Esophagus muscularis mucosa (tissue), 4 donors: Measurements from ENCODE around the gene GPC5. TPM values are rescaled to one million over a fixed set of nuclear protein-coding genes. Genes with fewer than 3 reads are reported as not detected.

Experiments used
- DNase-seq: peaks from one replicate; pipeline ENCODE4 v3.0.0-alpha.2; 2017; ENCODE audit errors: extremely low spot score
- H3K27ac ChIP-seq, 4 donors: fragments of 200-600 bp; sonication (generic); replicated peaks in 1 of 4; 1 replicate in 3 of 4; 2 replicates in 1 of 4; pipeline ENCODE4 v1.5.1; 2016 to 2019; ENCODE audit warnings: mild to moderate bottlenecking in 1 of 4
- H3K27me3 ChIP-seq, 4 donors: fragments of 200-600 bp; sonication (generic); one replicate each; pipeline versions ENCODE4 v1.5.1 to v1.6.0; 2016 to 2019
- H3K36me3 ChIP-seq, 4 donors: fragments of 200-600 bp; sonication (generic); one replicate each; pipeline ENCODE4 v1.5.1; 2016 to 2019
- H3K4me1 ChIP-seq, 4 donors: fragments of 200-600 bp; sonication (generic); one replicate each; pipeline ENCODE4 v1.5.1; 2016 to 2019
- H3K4me3 ChIP-seq, 4 donors: fragments of 200-600 bp; sonication (generic); 1 replicate in 2 of 4; 2 replicates in 2 of 4; pipeline ENCODE4 v1.5.1; 2016 to 2019; ENCODE audit warnings: mild to moderate bottlenecking in 4 of 4, moderate library complexity in 1 of 4
- H3K9me3 ChIP-seq, 4 donors: fragments of 200-600 bp; sonication (generic); 1 replicate in 3 of 4; 2 replicates in 1 of 4; pipeline ENCODE4 v1.5.1; 2016 to 2019
- EP300 ChIP-seq: sonication (generic); formaldehyde crosslinking; IDR thresholded peaks from one replicate; pipeline ENCODE4 v1.6.1; 2017; ENCODE audit warnings: antibody characterized with exemption
- POLR2A ChIP-seq: fragments of 450-650 bp; IDR thresholded peaks from one replicate; pipeline ENCODE4 v1.6.1; 2017; ENCODE audit warnings: antibody characterized with exemption, moderate library complexity, mild to moderate bottlenecking, low read depth
- POLR2AphosphoS5 ChIP-seq, 2 donors: sonication (generic); formaldehyde crosslinking; IDR thresholded peaks; one replicate each; pipeline ENCODE4 v1.6.1; 2017; ENCODE audit warnings: antibody characterized with exemption in 2 of 2
- WGBS: methylation state at CpG from one replicate; pipeline ENCODE4 v1.1.5; 2018; 5-methylcytosine and 5-hydroxymethylcytosine counted together
- intact Hi-C: fragments of 100-400 bp; cut with DNase I; formaldehyde crosslinking; loops from one replicate; pipeline ENCODE4 v1.15.1; 2023
- total RNA-seq, 4 donors: library from RNA; depleted of rRNA; stranded (reverse); fragments of >200 nt; gene quantifications; one replicate each; pipeline versions ENCODE4 v1.1.0 to v1.2.1, GENCODE V29; 2016
- TF ChIP-seq, protein P1 (sequence below), 3 experiments: fragments of 200-600 bp in 2 of 3; fragments of 450-650 bp in 1 of 3; sonication (generic) in 2 of 3; IDR thresholded peaks; one replicate each; pipeline ENCODE4 v1.5.1; 2017 to 2019; ENCODE audit warnings: antibody characterized with exemption in 3 of 3, mild to moderate bottlenecking in 2 of 3, moderate library complexity in 1 of 3

Gene GPC5
- total RNA-seq, 4 donors from 2014 or later: 0.13 to 0.42 (median 0.33) TPM; not detected in 1

DNA sequence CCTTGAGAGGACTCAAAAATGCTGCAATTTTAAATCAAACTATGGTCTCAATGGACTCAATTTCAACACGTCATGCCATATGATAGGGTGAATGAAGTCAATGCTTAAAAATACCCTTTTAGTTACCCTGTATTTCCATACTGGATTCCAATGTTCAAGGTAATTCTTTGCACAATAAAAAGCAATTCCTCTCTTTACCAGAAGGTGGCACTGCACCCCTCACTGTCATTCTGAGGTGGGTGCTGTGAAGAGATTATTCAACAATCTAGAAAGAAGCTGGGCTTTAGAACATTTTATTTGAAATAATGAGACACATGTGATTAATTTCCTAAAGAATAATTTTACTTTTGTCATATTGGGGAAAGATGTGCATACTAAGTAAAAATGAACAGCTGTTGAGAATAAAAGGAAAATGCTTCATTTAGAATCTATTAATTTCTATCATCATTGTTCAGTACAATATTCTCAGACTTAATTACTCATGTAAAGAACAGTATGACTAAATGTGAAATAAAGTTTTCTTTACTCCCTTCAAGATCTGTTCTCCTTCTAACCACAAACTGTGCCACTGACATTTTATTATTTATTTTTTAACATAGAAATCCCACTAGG is 789.1 kb downstream of the GPC5 start:
- no peak for TF ChIP-seq POLR2AphosphoS5 (IDR thresholded peaks at IDR 0.05)
- no peak for TF ChIP-seq POLR2A
- no peak for TF ChIP-seq EP300
- TF ChIP-seq, protein P1, sequence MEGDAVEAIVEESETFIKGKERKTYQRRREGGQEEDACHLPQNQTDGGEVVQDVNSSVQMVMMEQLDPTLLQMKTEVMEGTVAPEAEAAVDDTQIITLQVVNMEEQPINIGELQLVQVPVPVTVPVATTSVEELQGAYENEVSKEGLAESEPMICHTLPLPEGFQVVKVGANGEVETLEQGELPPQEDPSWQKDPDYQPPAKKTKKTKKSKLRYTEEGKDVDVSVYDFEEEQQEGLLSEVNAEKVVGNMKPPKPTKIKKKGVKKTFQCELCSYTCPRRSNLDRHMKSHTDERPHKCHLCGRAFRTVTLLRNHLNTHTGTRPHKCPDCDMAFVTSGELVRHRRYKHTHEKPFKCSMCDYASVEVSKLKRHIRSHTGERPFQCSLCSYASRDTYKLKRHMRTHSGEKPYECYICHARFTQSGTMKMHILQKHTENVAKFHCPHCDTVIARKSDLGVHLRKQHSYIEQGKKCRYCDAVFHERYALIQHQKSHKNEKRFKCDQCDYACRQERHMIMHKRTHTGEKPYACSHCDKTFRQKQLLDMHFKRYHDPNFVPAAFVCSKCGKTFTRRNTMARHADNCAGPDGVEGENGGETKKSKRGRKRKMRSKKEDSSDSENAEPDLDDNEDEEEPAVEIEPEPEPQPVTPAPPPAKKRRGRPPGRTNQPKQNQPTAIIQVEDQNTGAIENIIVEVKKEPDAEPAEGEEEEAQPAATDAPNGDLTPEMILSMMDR (IDR thresholded peaks at IDR 0.05): peak; percentile 55 to 74 (median 63)
- H3K27ac ChIP-seq: no peak overlapping the region
- WGBS: 0% methylated on average over 1 of the region's 1 CpG
- DNase-seq: no peak
- H3K4me3 ChIP-seq: no peak overlapping the region
- no peaks in the 10 kb centered on the region for H3K9me3 ChIP-seq
- no peaks in the 10 kb centered on the region for H3K4me1 ChIP-seq
- H3K36me3 ChIP-seq: no peaks in the 10 kb centered on the region
- H3K27me3 ChIP-seq: no peaks in the 10 kb centered on the region
- intact Hi-C loops: no loop called here

DNA sequence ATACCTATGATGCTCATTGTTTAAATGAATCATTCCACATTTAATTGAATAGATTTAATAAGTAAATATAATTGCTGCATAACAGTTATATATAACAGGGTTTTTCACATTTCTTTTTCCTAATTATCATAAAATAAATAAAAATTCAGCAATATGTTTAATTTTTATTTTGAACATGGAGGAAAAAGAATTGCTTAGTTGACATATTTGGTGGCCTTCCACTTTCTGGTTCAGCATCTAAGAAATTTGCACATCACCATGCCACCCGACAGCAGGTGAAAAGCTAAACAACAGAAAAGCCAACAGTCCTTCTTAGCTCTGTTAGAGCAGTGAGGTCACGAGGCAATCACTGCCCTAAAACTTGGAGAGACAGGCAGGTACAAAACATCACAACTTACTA is 790.2 kb downstream of the GPC5 start:
- Histone ChIP-seq H3K9me3 (no peaks in the 10 kb centered on the region), H3K36me3 (no peaks in the 10 kb centered on the region), H3K27me3 (no peaks in the 10 kb centered on the region), H3K4me1 (no peaks in the 10 kb centered on the region), H3K27ac (no peak overlapping the region), H3K4me3 (no peak overlapping the region)
- intact Hi-C loops: no loop called here
- 90% methylated on average over 2 of the region's 2 CpGs for WGBS
- TF ChIP-seq POLR2AphosphoS5 (IDR thresholded peaks at IDR 0.05) (no peak), EP300 (no peak), POLR2A (no peak)
- TF ChIP-seq, protein P1 (IDR thresholded peaks at IDR 0.05): no peak
- DNase-seq: no peak

DNA sequence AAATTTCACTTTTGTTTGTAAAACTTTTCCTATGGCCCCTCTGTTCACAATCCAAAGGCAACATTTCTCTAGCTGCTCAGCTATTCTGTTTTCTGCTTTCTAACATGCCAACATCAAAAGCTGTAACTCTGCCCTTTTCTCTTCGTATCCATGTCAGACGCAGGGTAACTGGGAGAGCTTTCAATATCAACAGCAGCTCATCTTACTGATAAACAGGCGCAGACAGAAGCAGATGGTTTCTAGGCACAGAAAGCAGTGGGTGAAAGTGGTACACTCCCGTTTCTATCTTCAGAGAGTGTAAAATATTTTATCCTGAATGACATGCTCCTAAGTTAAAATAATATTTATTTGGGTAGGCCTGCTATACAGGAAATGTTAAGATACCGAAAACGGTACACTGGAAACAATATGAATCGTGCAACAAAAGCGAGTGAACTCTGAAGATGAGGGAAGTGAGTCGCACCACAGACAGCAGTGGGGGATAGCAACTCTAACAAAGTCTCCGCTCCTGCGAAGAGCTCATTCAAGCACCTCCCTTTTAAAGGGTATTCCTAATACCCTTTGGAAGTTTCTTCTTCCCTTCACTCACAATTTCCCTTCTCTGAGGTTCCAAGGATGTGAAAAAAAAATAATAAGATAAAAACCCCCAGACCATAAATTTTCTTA is 798.3 kb downstream of the GPC5 start:
- WGBS: 51% methylated on average over 11 of the region's 11 CpGs
- no peaks in the 10 kb centered on the region for H3K27me3 ChIP-seq
- intact Hi-C loops: no loop called here
- DNase-seq: no peak
- H3K9me3 ChIP-seq: no peaks in the 10 kb centered on the region
- H3K27ac ChIP-seq: no peak overlapping the region
- H3K4me1 ChIP-seq: no peaks in the 10 kb centered on the region
- no peaks in the 10 kb centered on the region for H3K36me3 ChIP-seq
- no peak overlapping the region for H3K4me3 ChIP-seq
- TF ChIP-seq POLR2AphosphoS5 (IDR thresholded peaks at IDR 0.05): no peak

DNA sequence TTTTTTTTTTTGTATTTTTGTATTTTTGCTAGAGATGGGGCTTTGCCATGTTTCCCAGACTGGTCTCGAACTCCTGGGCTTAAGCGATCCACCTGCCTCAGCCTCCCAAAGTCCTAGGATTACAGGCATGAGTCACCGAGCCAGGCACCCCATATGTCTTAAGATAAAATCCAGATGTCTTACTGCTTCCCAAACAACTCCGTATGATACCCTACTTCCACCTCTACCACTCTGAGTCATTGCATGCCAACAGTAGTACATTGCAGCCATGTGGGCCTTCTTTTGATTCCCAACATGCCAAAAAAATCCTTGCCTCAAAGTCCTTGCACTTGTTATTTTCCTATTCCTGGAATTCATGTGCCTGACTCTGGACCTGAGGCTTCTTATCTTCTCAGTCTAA is 799.2 kb downstream of the GPC5 start:
- H3K27ac ChIP-seq: no peak overlapping the region
- no peaks in the 10 kb centered on the region for H3K9me3 ChIP-seq
- DNase-seq: no peak
- no peaks in the 10 kb centered on the region for H3K27me3 ChIP-seq
- TF ChIP-seq EP300 (no peak), POLR2A (no peak), POLR2AphosphoS5 (IDR thresholded peaks at IDR 0.05) (no peak)
- TF ChIP-seq, protein P1 (IDR thresholded peaks at IDR 0.05): no peak
- 89% methylated on average over 4 of the region's 4 CpGs for WGBS
- no peaks in the 10 kb centered on the region for H3K36me3 ChIP-seq
- H3K4me3 ChIP-seq: no peak overlapping the region
- H3K4me1 ChIP-seq: no peaks in the 10 kb centered on the region
- intact Hi-C loops: no loop called here

DNA sequence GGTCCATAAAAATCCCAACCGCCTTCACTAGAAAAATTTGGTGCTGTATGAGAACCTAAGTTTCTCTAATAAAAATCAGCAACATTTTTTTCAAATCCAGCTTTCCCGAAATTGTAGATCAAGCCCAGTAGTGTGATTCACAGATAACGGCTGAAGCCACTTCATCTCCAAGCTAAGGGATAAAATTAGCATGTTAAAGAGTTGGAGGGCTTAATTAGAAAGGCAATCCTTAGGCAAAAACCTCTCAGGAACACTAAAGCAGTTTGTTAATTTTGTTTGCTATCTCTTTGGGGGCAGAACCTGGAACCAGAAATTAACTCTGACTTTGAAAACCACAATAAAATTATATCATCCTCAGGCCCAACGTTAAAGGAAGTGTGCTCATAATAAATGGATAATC is 820.2 kb downstream of the GPC5 start:
- no peaks in the 10 kb centered on the region for H3K27me3 ChIP-seq
- DNase-seq: no peak
- intact Hi-C loops: no loop called here
- no peaks in the 10 kb centered on the region for H3K36me3 ChIP-seq
- no peak overlapping the region for H3K4me3 ChIP-seq
- WGBS: 80% methylated on average over 4 of the region's 4 CpGs
- H3K9me3 ChIP-seq: no peaks in the 10 kb centered on the region
- TF ChIP-seq, protein P1 (IDR thresholded peaks at IDR 0.05): no peak
- TF ChIP-seq POLR2A (no peak), EP300 (no peak), POLR2AphosphoS5 (IDR thresholded peaks at IDR 0.05) (no peak)
- H3K4me1 ChIP-seq: no peaks in the 10 kb centered on the region
- no peak overlapping the region for H3K27ac ChIP-seq
